ENCODE data around the gene GCGR. TPM values are rescaled to one million over a fixed set of nuclear protein-coding genes. Genes with fewer than 3 reads are reported as not detected.

The GCGR gene
- total and polyA plus RNA-seq, 10 of the 15 experiments (the other 5 are each of a cell fraction or from before 2014, with no cell fraction given) = not detected

DNA sequence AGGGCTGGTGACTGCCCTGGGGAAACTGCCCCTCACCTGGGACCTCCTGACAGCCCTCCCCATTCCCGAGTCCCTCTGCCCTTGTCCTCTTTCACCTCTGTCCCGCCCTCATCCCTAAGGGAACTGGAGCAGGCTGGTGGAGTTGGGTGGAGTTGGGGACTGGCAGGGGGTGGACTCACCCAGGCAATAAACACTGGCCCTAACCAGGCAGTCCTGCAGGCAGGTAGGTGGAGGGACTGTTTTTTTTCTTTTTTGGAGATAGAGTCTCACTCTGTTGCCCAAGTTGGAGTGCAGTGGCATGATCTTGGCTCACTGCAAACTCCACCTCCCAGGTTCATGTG lies 11.7 kb downstream of the GCGR start (continued):
- TF ChIP-seq POLR2AphosphoS2 (IDR thresholded peaks at IDR 0.05; ENCODE audit: low read depth, low read length) (no peak), RFX5 (IDR thresholded peaks at IDR 0.05; ENCODE audit: low read depth, low read length) (no peak), CEBPB (IDR thresholded peaks at IDR 0.05; ENCODE audit: borderline replicate concordance in 1 of 2, low read depth in 2 of 2, low read length in 2 of 2) (no peak), BHLHE40 (IDR thresholded peaks at IDR 0.05; ENCODE audit: borderline replicate concordance in 1 of 2, low read depth in 2 of 2, low read length in 1 of 2) (no peak), SIX5 (IDR thresholded peaks at IDR 0.05; ENCODE audit: low read depth, low read length, severe bottlenecking) (no peak), SREBF1 (IDR thresholded peaks at IDR 0.05; ENCODE audit: low read length) (no peak), MYB (IDR thresholded peaks at IDR 0.05; ENCODE audit: borderline replicate concordance, low read depth, low read length) (no peak)

DNA sequence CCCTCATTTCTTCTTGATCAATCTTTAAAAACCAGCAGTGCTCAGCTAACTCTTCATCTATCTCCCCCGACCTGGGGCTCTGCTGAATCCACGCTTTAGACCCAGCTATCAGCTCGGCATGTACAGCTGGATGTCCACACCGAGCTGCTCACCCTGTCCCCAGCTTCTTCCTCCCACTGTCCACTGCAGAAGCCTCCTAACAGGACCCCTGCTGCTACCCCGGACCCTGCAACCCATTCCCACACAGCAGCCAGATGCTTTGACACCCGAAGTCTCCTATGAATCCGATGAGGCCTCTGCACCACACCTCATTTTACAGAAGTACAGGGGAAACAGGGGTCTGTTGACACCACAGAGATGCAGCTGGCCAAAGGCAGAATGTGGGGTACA lies 13.8 kb downstream of the GCGR start:
- Histone ChIP-seq H3K27ac (ENCODE audit: control insufficient read depth, insufficient read depth) (no peak overlapping the region), H3K79me2 (ENCODE audit: control insufficient read depth, insufficient read depth, low read length) (no peaks in the 10 kb centered on the region), H3K36me3 (ENCODE audit: control insufficient read depth in 2 of 2, insufficient read depth in 2 of 2, low read length in 1 of 2) (no peaks in the 10 kb centered on the region), H2AFZ (ENCODE audit: control insufficient read depth, low read depth, low read length) (no peak overlapping the region), H3K9me3 (replicated peaks; ENCODE audit: control insufficient read depth, insufficient read depth, low read length) (no peaks in the 10 kb centered on the region), H4K20me1 (ENCODE audit: control insufficient read depth, insufficient read depth) (no peaks in the 10 kb centered on the region), H3K4me2 (ENCODE audit: control insufficient read depth, insufficient read depth) (no peak overlapping the region), H3K4me1 (ENCODE audit: control insufficient read depth, insufficient read depth, low read length) (no peaks in the 10 kb centered on the region), H3K4me3 (no peak overlapping the region), H3K27me3 (replicated peaks in 1 of 2; ENCODE audit: control insufficient read depth in 2 of 2, insufficient read depth in 2 of 2, low read length in 1 of 2) (no peaks in the 10 kb centered on the region), H3K9ac (ENCODE audit: control insufficient read depth, insufficient read depth, low read length) (no peak overlapping the region)
- intact Hi-C loops (cut with micrococcal nuclease; ENCODE audit: unreplicated experiment) (no loop called here), in situ Hi-C loops (cut with MboI) (no loop called here)
- ChIA-PET POLR2A (no interaction called here), CTCF (no interaction called here), RAD21 (ENCODE audit: unreplicated experiment) (no interaction called here), SMC1A (ENCODE audit: uncharacterized antibody, unreplicated experiment) (no interaction called here)
- DNase-seq (ENCODE audit: low read depth, low spot score) (no peak), FAIRE-seq (no peak), ATAC-seq (no peak)
- BruUV-seq (replicated peaks) = no TSS peak
- TF ChIP-seq, protein P1, sequence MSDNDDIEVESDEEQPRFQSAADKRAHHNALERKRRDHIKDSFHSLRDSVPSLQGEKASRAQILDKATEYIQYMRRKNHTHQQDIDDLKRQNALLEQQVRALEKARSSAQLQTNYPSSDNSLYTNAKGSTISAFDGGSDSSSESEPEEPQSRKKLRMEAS (IDR thresholded peaks at IDR 0.05; ENCODE audit: low read depth, low read length) = no peak
- TF ChIP-seq NFYA (IDR thresholded peaks at IDR 0.05; ENCODE audit: borderline replicate concordance, low read depth, low read length) (no peak), EGR1 (IDR thresholded peaks at IDR 0.05; ENCODE audit: borderline replicate concordance in 1 of 2, low read depth in 2 of 2, low read length in 2 of 2) (no peak), CEBPB (IDR thresholded peaks at IDR 0.05; ENCODE audit: borderline replicate concordance in 1 of 2, low read depth in 2 of 2, low read length in 2 of 2) (no peak), CHD2 (IDR thresholded peaks at IDR 0.05; ENCODE audit: borderline replicate concordance, low read depth, low read length) (no peak)
- WGBS (ENCODE audit: insufficient coverage, insufficient replicate concordance, low lambda C conversion rate, missing lambda C conversion rate) = 45% methylated on average over 7 of the region's 7 CpGs
